ENCODE data around the gene ZXDC. TPM values are rescaled to one million over a fixed set of nuclear protein-coding genes. Genes with fewer than 3 reads are reported as not detected.

The ZXDC gene
- total RNA-seq, 1 donor from 2014 or later, result 26.1 TPM

DNA sequence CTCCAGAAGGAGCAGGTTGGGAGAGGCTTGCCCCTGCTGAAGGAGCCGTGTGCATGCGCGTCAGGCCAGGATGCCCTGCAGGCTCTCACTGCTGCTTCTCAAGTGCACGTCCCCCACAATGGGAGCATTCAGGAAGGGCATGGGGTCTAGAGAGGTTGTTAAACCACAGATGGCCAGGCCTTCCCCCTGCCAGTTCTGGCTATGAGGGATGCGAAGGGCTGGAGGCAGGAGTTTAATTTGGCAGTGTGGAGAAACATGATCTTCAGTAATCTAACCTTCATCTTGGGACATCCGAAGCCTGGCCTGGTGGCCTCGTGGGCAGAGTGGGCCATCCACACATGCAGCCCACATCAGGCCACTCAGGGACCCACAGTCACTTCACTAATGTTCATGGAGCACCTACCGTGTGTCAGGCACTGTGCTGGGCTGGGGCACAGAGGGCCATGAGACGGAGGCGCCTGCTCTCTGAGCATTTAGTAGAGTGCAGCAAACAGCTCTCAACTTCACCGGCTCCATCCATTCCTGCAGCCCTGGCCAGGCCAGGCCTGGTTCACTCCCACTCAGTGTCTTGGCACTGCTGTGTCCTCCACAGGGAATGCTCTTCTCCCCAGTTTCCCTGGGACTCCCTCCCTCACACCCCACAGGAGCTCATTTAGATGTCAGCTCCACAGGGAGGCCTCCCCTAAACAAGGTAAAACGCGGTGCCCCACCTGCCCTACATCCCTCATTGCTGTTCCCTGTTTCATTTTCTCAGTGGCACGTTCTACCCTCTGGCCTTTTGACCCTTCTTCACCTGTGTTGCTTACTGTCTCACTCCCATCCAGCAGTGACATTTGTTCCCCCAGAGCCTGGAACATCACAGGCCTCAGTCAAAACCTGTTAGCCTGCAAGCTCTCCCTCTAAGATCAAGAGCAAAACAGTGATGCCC is 77.0 kb downstream of the ZXDC start:
- no peaks in the 10 kb centered on the region for H3K9me3 Mint-ChIP-seq
- no peaks in the 10 kb centered on the region for H3K4me1 Mint-ChIP-seq (ENCODE audit: low read depth)
- H3K4me3 Mint-ChIP-seq (ENCODE audit: low read depth), result no peak overlapping the region
- no peak overlapping the region for H3K27ac Mint-ChIP-seq
- peaks cover 8% of the 10 kb centered on the region for H3K27me3 Mint-ChIP-seq (ENCODE audit: low read depth)
- intact Hi-C loops (cut with micrococcal nuclease), result no loop called here
- H3K36me3 Mint-ChIP-seq (ENCODE audit: low read depth), result no peaks in the 10 kb centered on the region
- DNase-seq (ENCODE audit: low spot score), result no peak

DNA sequence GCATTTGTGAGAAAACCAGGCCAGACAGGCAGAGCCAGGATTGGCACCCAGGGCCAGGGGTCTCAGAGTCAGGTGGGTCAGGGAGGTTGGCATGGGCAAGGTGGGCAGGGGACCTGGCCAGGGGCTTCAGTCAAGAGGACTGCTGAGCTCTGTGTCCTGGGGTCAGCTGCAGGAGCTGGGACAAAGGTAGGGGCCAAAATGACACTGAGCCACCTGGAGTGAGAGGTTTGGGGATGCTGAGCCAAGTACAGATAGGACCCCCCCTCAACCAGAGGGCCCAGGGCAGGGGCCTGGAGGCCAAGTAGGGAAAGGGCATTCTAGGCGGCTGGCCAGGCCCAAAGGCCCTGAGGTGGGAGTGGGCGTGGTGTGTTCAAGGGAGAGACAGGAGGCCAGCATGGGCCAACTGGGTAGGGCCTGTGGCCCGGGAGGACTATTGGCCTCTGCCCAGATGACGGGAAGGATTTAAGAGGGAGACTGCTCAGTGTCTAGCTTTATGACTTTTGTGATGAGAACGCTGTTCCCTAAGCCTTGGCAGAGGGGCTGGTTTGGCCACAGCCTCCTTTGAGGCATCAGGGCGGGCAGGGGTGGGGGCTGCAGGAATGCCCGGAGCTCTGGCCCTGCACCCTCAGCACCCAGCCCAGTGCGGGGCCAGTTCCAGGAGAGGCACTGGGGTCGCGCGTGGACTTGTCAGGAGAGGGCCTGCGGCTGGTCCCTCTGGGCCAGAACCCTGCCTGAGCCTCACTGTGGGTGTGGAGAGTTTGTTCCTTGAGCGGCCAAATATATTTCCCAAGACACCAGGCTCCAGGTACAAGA is 77.9 kb downstream of the ZXDC start:
- peaks cover 17% of the 10 kb centered on the region for H3K27me3 Mint-ChIP-seq (ENCODE audit: low read depth)
- H3K4me3 Mint-ChIP-seq (ENCODE audit: low read depth), result no peak overlapping the region
- no peaks in the 10 kb centered on the region for H3K36me3 Mint-ChIP-seq (ENCODE audit: low read depth)
- intact Hi-C loops (cut with micrococcal nuclease), result no loop called here
- H3K27ac Mint-ChIP-seq, result no peak overlapping the region
- no peak for DNase-seq (ENCODE audit: low spot score)
- no peaks in the 10 kb centered on the region for H3K9me3 Mint-ChIP-seq
- H3K4me1 Mint-ChIP-seq (ENCODE audit: low read depth), result no peaks in the 10 kb centered on the region

DNA sequence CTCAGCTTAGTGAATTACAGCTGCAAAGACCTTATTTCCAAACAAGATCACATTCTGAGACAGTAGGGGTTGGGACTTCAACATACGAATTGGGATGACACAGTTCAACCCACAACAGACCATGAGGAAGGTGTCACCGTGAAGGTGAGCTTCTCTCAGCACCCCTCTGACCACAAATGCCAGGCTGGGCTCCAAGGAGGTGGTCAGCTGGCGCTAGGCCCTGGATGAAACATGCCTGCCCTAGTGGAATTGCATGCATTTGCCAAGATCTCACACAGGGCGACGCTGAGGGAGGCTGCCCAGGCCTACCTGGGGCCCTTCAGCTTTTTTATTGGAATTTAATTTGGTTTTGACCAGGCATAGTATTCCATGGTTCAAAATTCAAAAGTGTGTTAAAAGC is 79.2 kb downstream of the ZXDC start:
- H3K4me1 Mint-ChIP-seq (ENCODE audit: low read depth), result no peaks in the 10 kb centered on the region
- intact Hi-C loops (cut with micrococcal nuclease), result no loop called here
- no peaks in the 10 kb centered on the region for H3K36me3 Mint-ChIP-seq (ENCODE audit: low read depth)
- H3K4me3 Mint-ChIP-seq (ENCODE audit: low read depth), result no peak overlapping the region
- no peaks in the 10 kb centered on the region for H3K9me3 Mint-ChIP-seq
- peaks cover 27% of the 10 kb centered on the region for H3K27me3 Mint-ChIP-seq (ENCODE audit: low read depth)
- no peak for DNase-seq (ENCODE audit: low spot score)
- no peak overlapping the region for H3K27ac Mint-ChIP-seq

DNA sequence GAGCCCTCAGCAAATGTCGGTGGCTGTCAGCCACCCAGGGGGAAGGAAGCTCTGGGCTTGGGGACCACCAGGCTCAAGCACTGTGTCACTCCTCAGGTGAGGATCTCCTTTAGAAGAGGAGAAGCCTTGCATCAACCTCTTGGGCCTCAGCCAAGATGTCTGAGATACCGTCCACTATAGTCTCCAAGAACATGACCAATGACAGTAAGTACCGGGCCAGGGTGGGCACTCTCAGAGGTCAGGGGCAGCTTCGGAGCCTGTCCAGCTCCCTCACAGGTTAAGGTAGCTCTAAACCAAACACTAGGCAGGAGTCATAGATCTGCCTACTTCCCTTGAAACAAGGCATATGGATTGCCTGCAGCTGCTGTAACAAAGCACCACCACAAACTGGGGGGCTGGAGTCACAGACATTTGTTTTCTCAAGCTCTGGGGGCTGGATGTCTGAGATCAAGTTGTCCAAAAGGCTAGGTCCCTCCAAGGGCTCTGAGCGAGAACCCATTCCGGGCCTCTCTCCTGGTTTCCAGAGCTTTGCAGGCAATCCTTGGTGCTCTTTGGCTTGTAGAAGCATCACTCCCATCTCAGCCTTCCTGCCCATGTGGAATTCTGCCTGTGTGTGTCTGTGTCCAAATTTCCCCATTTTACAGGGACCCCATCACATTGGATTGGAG is 79.7 kb downstream of the ZXDC start:
- no peak for DNase-seq (ENCODE audit: low spot score)
- H3K4me1 Mint-ChIP-seq (ENCODE audit: low read depth), result no peaks in the 10 kb centered on the region

DNA sequence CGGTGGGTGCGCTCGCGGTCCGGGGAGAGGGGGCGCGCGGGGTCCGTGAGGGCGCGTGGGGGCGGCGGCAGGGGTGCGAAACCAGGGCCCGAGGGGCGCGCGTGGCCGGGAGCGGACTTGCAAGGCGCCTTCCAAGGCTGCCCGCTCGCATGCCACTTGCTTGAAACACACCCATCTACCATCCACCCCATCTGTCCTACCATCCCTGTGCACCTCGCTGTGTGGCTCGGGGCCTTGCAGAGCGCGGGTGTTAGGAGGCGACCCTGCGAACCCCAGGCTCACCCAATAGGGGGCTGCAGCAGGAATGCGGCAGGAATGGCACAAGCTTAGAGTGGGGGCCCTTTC is 80.7 kb downstream of the ZXDC start:
- Mint-ChIP-seq H3K4me1 (ENCODE audit: low read depth) (no peaks in the 10 kb centered on the region), H3K36me3 (ENCODE audit: low read depth) (no peaks in the 10 kb centered on the region), H3K27me3 (ENCODE audit: low read depth) (peaks cover 36% of the 10 kb centered on the region), H3K4me3 (ENCODE audit: low read depth) (no peak overlapping the region), H3K9me3 (no peaks in the 10 kb centered on the region), H3K27ac (no peak overlapping the region)
- intact Hi-C loops (cut with micrococcal nuclease), result no loop called here
- DNase-seq (ENCODE audit: low spot score), result no peak

More for the DNA sequence above, 79.7 kb downstream of the ZXDC start:
- H3K27me3 Mint-ChIP-seq (ENCODE audit: low read depth), result peaks cover 32% of the 10 kb centered on the region
- H3K4me3 Mint-ChIP-seq (ENCODE audit: low read depth), result no peak overlapping the region
- no peaks in the 10 kb centered on the region for H3K36me3 Mint-ChIP-seq (ENCODE audit: low read depth)
- H3K27ac Mint-ChIP-seq, result no peak overlapping the region
- no peaks in the 10 kb centered on the region for H3K9me3 Mint-ChIP-seq
- intact Hi-C loops (cut with micrococcal nuclease), result no loop called here

DNA sequence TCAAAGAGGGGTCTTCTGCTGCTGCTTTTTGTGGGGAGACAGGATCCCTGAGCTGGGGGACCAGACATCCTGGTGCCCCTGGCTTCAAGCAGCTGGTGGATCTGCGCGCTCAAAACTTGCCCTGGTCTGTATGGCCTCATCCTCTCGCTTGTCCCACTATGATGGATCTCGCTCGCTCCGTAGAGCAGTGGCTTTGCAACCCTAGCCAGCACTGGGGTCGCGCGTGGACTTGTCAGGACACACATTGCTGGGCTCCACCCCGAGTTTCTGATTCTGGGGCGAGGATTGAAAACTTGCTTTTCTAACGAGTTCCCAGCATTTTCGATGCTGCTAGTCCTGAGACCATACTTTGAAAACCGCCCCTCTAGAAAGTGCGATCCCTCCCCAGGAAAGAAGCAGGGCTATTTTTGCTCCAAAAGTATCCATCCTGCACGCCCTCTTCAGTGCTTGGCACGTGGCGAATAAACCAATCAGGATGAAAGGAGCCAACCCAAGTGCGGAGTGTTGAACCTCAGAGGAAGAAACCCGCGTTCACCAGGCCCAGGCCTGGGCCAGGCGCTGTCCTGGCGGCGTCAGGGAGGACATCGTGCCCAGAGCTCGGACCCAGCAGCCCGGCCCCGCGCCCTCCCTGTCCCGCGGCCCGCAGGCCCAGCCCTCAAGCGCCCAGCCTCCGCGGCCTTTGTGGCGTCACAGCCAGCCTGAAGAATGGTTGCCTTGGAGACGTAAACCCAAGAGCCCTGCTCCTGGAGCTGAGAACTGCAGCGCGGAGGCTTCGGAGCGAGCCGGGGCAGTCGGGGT is 81.3 kb downstream of the ZXDC start, which contains the start of gene CFAP100:
CFAP100 (plus strand) TSS at position 731 of the 798 bp plus-strand sequence. CDS start 1,092 bp downstream, outside the sequence.
- Mint-ChIP-seq H3K4me1 (ENCODE audit: low read depth) (peaks cover 3% of the 10 kb centered on the region), H3K36me3 (ENCODE audit: low read depth) (no peaks in the 10 kb centered on the region), H3K4me3 (ENCODE audit: low read depth) (no peak within 1 kb of the TSS), H3K27me3 (ENCODE audit: low read depth) (peaks cover 41% of the 10 kb centered on the region), H3K27ac (no peak within 1 kb of the TSS), H3K9me3 (no peaks in the 10 kb centered on the region)
- DNase-seq (ENCODE audit: low spot score), result no peak
- intact Hi-C loops (cut with micrococcal nuclease), result no loop called here

DNA sequence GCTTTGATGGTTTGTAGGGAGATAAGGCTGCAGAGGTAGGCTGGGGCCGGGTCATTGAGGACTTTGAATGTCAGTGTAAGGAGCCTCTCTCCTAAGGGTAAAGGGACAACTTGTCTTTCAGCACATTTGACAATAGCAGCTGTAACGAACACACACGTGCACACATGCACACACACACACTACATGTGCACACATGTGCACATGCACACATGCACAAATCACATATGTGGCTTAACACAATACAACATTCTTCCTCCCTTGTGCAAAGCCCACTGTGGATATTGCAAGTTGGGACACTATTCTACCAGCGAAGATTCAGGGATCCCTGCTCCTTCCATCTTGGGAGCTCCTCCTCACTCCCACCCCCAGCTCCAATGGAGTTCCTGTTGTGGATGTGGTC is 82.1 kb downstream of the ZXDC start:
- no peak overlapping the region for H3K4me3 Mint-ChIP-seq (ENCODE audit: low read depth)
- H3K27me3 Mint-ChIP-seq (ENCODE audit: low read depth), result peaks cover 43% of the 10 kb centered on the region
- H3K4me1 Mint-ChIP-seq (ENCODE audit: low read depth), result peaks cover 3% of the 10 kb centered on the region

DNA sequence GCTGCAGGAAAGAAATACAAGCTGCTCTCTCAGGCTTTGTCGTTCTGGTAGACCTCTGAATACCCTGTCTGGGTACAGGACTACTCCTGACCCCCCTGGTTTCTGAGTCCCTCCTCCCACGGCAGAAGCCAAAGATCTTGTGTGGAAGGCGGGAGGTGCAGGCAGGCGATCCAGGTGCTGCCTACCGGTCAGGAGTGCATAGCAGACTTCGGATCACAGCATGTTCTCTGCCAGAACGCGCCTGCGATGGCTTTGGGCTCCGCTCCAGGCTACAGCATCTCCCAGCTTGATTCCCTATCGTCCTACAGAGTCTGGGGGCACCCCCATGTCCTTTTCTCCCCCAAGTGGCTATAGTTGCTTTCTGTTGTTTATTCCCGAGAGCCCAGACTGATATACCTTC is 83.4 kb downstream of the ZXDC start:
- Mint-ChIP-seq H3K4me1 (ENCODE audit: low read depth) (peaks cover 3% of the 10 kb centered on the region), H3K27ac (no peak overlapping the region), H3K27me3 (ENCODE audit: low read depth) (peaks cover 49% of the 10 kb centered on the region), H3K9me3 (no peaks in the 10 kb centered on the region), H3K4me3 (ENCODE audit: low read depth) (no peak overlapping the region), H3K36me3 (ENCODE audit: low read depth) (no peaks in the 10 kb centered on the region)
- intact Hi-C loops (cut with micrococcal nuclease), result no loop called here
- no peak for DNase-seq (ENCODE audit: low spot score)

More for the DNA sequence above, 82.1 kb downstream of the ZXDC start:
- DNase-seq (ENCODE audit: low spot score), result no peak
- H3K27ac Mint-ChIP-seq, result no peak overlapping the region
- no peaks in the 10 kb centered on the region for H3K9me3 Mint-ChIP-seq
- no peaks in the 10 kb centered on the region for H3K36me3 Mint-ChIP-seq (ENCODE audit: low read depth)
- intact Hi-C loops (cut with micrococcal nuclease), result no loop called here

DNA sequence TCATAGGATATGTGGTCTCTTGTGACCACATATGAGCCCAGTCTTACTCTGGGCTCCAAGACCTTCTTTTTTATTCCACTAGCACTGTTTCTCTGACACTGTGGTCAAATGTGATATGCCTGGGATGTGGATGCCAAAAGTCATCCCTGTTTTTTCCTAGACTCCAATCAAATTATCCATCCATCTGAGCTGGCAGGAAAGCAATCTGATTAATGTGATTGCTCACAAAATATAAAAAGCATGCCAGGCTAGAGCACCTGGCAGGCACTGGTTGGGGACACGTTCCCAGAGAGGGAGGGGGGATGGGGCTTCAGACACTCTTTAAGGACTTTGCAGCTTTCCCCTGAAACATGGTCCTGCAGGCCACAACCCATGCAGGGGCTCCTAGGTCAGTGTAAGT is 84.1 kb downstream of the ZXDC start:
- intact Hi-C loops (cut with micrococcal nuclease), result no loop called here
- Mint-ChIP-seq H3K36me3 (ENCODE audit: low read depth) (no peaks in the 10 kb centered on the region), H3K4me3 (ENCODE audit: low read depth) (no peak overlapping the region), H3K9me3 (no peaks in the 10 kb centered on the region), H3K27me3 (ENCODE audit: low read depth) (peaks cover 49% of the 10 kb centered on the region), H3K27ac (no peak overlapping the region), H3K4me1 (ENCODE audit: low read depth) (peaks cover 3% of the 10 kb centered on the region)
- no peak for DNase-seq (ENCODE audit: low spot score)

DNA sequence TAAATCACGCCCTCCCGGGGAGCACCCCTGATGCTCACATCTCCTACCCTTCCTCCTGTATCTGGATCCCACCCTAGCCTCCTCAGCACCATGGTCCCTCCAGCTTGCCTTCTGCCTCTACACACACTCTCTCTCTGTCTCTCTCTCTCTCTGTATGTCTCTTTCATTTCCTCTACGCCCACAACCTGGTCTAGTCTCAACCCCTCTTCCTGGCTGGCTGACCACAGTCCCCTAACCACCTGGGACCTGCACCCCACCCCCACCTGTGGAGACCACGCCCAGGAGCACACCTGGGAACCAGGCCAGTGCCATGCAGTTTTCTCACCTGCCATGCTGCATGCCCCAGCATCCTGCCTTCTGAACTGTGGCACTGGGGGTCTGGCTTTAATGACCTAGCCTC is 84.9 kb downstream of the ZXDC start:
- Mint-ChIP-seq H3K4me1 (ENCODE audit: low read depth) (peaks cover 3% of the 10 kb centered on the region), H3K36me3 (ENCODE audit: low read depth) (no peaks in the 10 kb centered on the region), H3K27ac (no peak overlapping the region), H3K4me3 (ENCODE audit: low read depth) (no peak overlapping the region), H3K9me3 (no peaks in the 10 kb centered on the region), H3K27me3 (ENCODE audit: low read depth) (peaks cover 49% of the 10 kb centered on the region)
- no peak for DNase-seq (ENCODE audit: low spot score)
- intact Hi-C loops (cut with micrococcal nuclease), result no loop called here

DNA sequence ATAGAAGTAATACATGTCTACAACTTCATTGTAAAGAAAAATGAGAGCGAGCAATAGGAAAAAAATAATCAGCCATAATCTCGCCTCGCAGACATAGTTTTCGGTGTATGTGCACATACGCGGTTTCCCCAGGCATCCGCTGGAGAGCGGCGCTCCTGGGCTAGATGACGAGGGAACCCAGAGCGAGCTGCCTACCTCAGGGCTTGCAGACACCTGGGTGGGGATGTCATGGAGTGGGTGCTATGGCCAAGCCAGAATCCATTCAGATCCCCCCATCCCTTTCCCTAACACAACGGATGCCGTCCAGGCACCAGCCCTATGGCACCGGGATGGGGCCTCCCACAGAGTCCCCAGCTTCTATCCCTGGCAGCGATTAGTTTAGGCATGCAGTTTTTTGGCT is 85.5 kb downstream of the ZXDC start:
- DNase-seq (ENCODE audit: low spot score), result no peak
- Mint-ChIP-seq H3K9me3 (no peaks in the 10 kb centered on the region), H3K27ac (no peak overlapping the region), H3K27me3 (ENCODE audit: low read depth) (peaks cover 50% of the 10 kb centered on the region), H3K4me3 (ENCODE audit: low read depth) (no peak overlapping the region), H3K4me1 (ENCODE audit: low read depth) (peaks cover 3% of the 10 kb centered on the region), H3K36me3 (ENCODE audit: low read depth) (no peaks in the 10 kb centered on the region)
- intact Hi-C loops (cut with micrococcal nuclease), result no loop called here

DNA sequence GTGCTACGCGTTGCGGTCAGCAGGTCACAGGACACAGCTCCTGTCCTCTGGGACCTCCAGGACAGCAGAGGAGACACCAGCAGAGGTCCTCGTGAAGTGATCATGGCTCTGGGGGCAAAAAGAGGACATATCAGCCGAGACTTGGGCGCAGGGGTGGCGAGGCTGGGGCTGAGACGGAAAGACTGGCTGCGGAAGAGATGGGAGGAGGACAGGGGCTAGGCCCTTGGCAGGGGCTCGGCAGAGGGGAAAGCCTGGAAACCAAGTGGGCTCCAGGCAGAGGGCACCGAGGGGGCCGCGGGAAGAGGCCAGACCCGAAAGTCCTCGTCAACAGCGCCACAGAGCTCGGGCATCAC is 85.9 kb downstream of the ZXDC start:
- no peak for DNase-seq (ENCODE audit: low spot score)
- H3K4me1 Mint-ChIP-seq (ENCODE audit: low read depth), result peaks cover 3% of the 10 kb centered on the region
- intact Hi-C loops (cut with micrococcal nuclease), result loop anchor here (5.0 kb wide), 1 partner anchor 252 kb away; no protein-coding TSS in a partner anchor
- H3K4me3 Mint-ChIP-seq (ENCODE audit: low read depth), result no peak overlapping the region
- peaks cover 50% of the 10 kb centered on the region for H3K27me3 Mint-ChIP-seq (ENCODE audit: low read depth)
- no peaks in the 10 kb centered on the region for H3K9me3 Mint-ChIP-seq
- no peak overlapping the region for H3K27ac Mint-ChIP-seq
- H3K36me3 Mint-ChIP-seq (ENCODE audit: low read depth), result no peaks in the 10 kb centered on the region

All from activated T-helper 2 cell treated with anti-CD3 and anti-CD28 coated beads, Interferon-gamma antibody, Interleukin-2, Interleukin-4, amounts not matched to agents 10 μg/mL and 5 μg/mL and 100 μg/mL, durations not matched to agents 14 hours and 24 hours and 36 hours (primary cell).